GM23338 (cell line): ENCODE measurements around the gene PRAMEF14.
"Not testable (repeated sequence)": the region's sequence is repeated elsewhere in the genome, so short reads cannot be mapped to it uniquely, and the experiment has no call there.

Experiments used
- CREB1 ChIP-seq: fragments of 250-450 bp; sonication (Bioruptor Pico); IDR thresholded peaks from 2 replicates; pipeline ENCODE4 v1.5.0; 2020; ENCODE audit warnings: low read depth, mild to moderate bottlenecking, moderate library complexity
- CTCF ChIP-seq, 2 experiments: fragments of 200-600 bp in 1 of 2; sonication (generic) in 1 of 2; conservative IDR thresholded peaks; 2 replicates each; pipeline versions ENCODE4 v1.5.1 to v1.6.1; 2016 to 2017; ENCODE audit warnings: antibody characterized with exemption in 2 of 2, low read depth in 2 of 2, mild to moderate bottlenecking in 2 of 2, moderate library complexity in 1 of 2
- EZH2 ChIP-seq: fragments of 200-600 bp; sonication (generic); IDR thresholded peaks from one replicate; pipeline ENCODE4 v1.8.0; 2017; ENCODE audit warnings: antibody characterized with exemption, mild to moderate bottlenecking, low read depth; ENCODE audit not compliant: unreplicated experiment
- EZH2phosphoT487 ChIP-seq: fragments of 200-600 bp; sonication (generic); IDR thresholded peaks from one replicate; pipeline ENCODE4 v1.8.1; 2018; ENCODE audit warnings: antibody characterized with exemption; ENCODE audit not compliant: unreplicated experiment
- NANOG ChIP-seq: IDR thresholded peaks from 2 replicates; pipeline ENCODE4 v1.6.1; 2016; ENCODE audit warnings: antibody characterized with exemption, borderline replicate concordance
- POLR2AphosphoS5 ChIP-seq: IDR thresholded peaks from 2 replicates; pipeline ENCODE4 v1.6.1; 2016; ENCODE audit warnings: antibody characterized with exemption, low read depth
- REST ChIP-seq: IDR thresholded peaks from one replicate; pipeline ENCODE4 v1.6.1; 2018; ENCODE audit warnings: antibody characterized with exemption; ENCODE audit not compliant: unreplicated experiment
- STAT1 ChIP-seq: IDR thresholded peaks from one replicate; pipeline ENCODE4 v1.6.1; 2016; ENCODE audit warnings: antibody characterized with exemption; ENCODE audit not compliant: unreplicated experiment
- ZNF114 ChIP-seq: fragments of 250-450 bp; sonication (Bioruptor Pico); IDR thresholded peaks from 2 replicates; pipeline ENCODE4 v1.5.0; 2020; ENCODE audit warnings: mild to moderate bottlenecking, moderate library complexity
- TF ChIP-seq, protein P1 (sequence below): IDR thresholded peaks from 2 replicates; pipeline ENCODE4 v1.6.1; 2016; ENCODE audit warnings: antibody characterized with exemption

- TF ChIP-seq CTCF (conservative IDR thresholded peaks at IDR 0.05; ENCODE audit: low read depth in 2 of 2); CREB1 (CRISPR knock-in tag); REST; EZH2phosphoT487; POLR2AphosphoS5; ZNF114 (CRISPR knock-in tag); EZH2; STAT1; NANOG: not testable (repeated sequence)
- TF ChIP-seq, protein P1, sequence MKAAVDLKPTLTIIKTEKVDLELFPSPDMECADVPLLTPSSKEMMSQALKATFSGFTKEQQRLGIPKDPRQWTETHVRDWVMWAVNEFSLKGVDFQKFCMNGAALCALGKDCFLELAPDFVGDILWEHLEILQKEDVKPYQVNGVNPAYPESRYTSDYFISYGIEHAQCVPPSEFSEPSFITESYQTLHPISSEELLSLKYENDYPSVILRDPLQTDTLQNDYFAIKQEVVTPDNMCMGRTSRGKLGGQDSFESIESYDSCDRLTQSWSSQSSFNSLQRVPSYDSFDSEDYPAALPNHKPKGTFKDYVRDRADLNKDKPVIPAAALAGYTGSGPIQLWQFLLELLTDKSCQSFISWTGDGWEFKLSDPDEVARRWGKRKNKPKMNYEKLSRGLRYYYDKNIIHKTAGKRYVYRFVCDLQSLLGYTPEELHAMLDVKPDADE = not testable (repeated sequence)
These were observed 44.7 kb downstream of the PRAMEF14 start for GRCh38 chr1:13302197-13302596.
